ENCODE measurements around the gene DLGAP1. TPM values are rescaled to one million over a fixed set of nuclear protein-coding genes. Genes with fewer than 3 reads are reported as not detected.

DLGAP1 gene
- total and polyA plus RNA-seq, 10 of the 15 experiments (the other 5 are each of a cell fraction or from before 2014, with no cell fraction given) = 0.23 to 27.6 (median 1.9) TPM

- TF ChIP-seq JUND (IDR thresholded peaks at IDR 0.05; ENCODE audit: low read depth, low read length) = no peak
Observed at GRCh38 chr18:4181086-4181485, 274.0 kb downstream of the DLGAP1 start (continued).

GRCh38 chr18:4172196-4173100 lies 282.7 kb downstream of the DLGAP1 start:
- Histone ChIP-seq H3K79me2 (ENCODE audit: control insufficient read depth, insufficient read depth, low read length) (no peaks in the 10 kb centered on the region), H3K27me3 (replicated peaks in 1 of 2; ENCODE audit: control insufficient read depth in 2 of 2, insufficient read depth in 2 of 2, low read length in 1 of 2) (no peaks in the 10 kb centered on the region), H3K4me1 (ENCODE audit: control insufficient read depth, insufficient read depth, low read length) (no peaks in the 10 kb centered on the region), H3K4me3 (no peak overlapping the region), H2AFZ (ENCODE audit: control insufficient read depth, low read depth, low read length) (no peak overlapping the region), H3K27ac (ENCODE audit: control insufficient read depth, insufficient read depth) (no peak overlapping the region), H3K4me2 (ENCODE audit: control insufficient read depth, insufficient read depth) (no peak overlapping the region), H3K36me3 (ENCODE audit: control insufficient read depth in 2 of 2, insufficient read depth in 2 of 2, low read length in 1 of 2) (no peaks in the 10 kb centered on the region), H3K9me3 (replicated peaks; ENCODE audit: control insufficient read depth, insufficient read depth, low read length) (no peaks in the 10 kb centered on the region), H4K20me1 (ENCODE audit: control insufficient read depth, insufficient read depth) (no peaks in the 10 kb centered on the region), H3K9ac (ENCODE audit: control insufficient read depth, insufficient read depth, low read length) (no peak overlapping the region)
- ChIA-PET POLR2A (interaction anchor here (1.5 kb wide), 1 partner anchor 8 kb away, joined by 5 read pairs; no protein-coding TSS in a partner anchor), RAD21 (ENCODE audit: unreplicated experiment) (interaction anchor here (1.1 to 1.5 kb wide), 2 partner anchors 17 to 401 kb away, joined by 3 to 5 read pairs; no protein-coding TSS in a partner anchor), SMC1A (ENCODE audit: uncharacterized antibody, unreplicated experiment) (interaction anchor here (0.6 to 5.0 kb wide), 9 partner anchors 9 to 186 kb away, joined by 3 to 29 read pairs (median 4); no protein-coding TSS in a partner anchor), CTCF (interaction anchor here (0.9 to 2.2 kb wide), 5 partner anchors 10 to 72 kb away, joined by 3 to 8 read pairs (median 3); no protein-coding TSS in a partner anchor)
- FAIRE-seq (no peak), DNase-seq (ENCODE audit: low read depth, low spot score) (no peak), ATAC-seq (no peak)
- WGBS (ENCODE audit: insufficient coverage, insufficient replicate concordance, low lambda C conversion rate, missing lambda C conversion rate) = 39% methylated on average over 6 of the region's 6 CpGs
- intact Hi-C loops (cut with micrococcal nuclease; ENCODE audit: unreplicated experiment) (no loop called here), in situ Hi-C loops (cut with MboI) (no loop called here)
- BruUV-seq (replicated peaks) = no TSS peak
- no peak for TF ChIP-seq SRF (IDR thresholded peaks at IDR 0.05; ENCODE audit: low read depth in 2 of 2, low read length in 2 of 2)
- no peak for TF ChIP-seq MEF2B (IDR thresholded peaks at IDR 0.05; ENCODE audit: partially characterized antibody, poor library complexity, severe bottlenecking)
- TF ChIP-seq SREBF1 (IDR thresholded peaks at IDR 0.05; ENCODE audit: low read length) = no peak
- TF ChIP-seq IKZF1 (conservative IDR thresholded peaks at IDR 0.05) = no peak
- no peak for TF ChIP-seq RFX5 (IDR thresholded peaks at IDR 0.05; ENCODE audit: low read depth, low read length)
- no peak for TF ChIP-seq RB1 (IDR thresholded peaks at IDR 0.05; ENCODE audit: borderline replicate concordance)
- no peak for TF ChIP-seq NFYA (IDR thresholded peaks at IDR 0.05; ENCODE audit: borderline replicate concordance, low read depth, low read length)
- no peak for TF ChIP-seq YBX1 (IDR thresholded peaks at IDR 0.05)
- no peak for TF ChIP-seq ZNF384 (IDR thresholded peaks at IDR 0.05; ENCODE audit: borderline replicate concordance, low read depth, low read length)
- no peak for TF ChIP-seq ATF3 (IDR thresholded peaks at IDR 0.05; ENCODE audit: borderline replicate concordance, extremely low read depth, low read depth, low read length)
- no peak for TF ChIP-seq CEBPB (IDR thresholded peaks at IDR 0.05; ENCODE audit: borderline replicate concordance in 1 of 2, low read depth in 2 of 2, low read length in 2 of 2)
- TF ChIP-seq ATF2 (IDR thresholded peaks at IDR 0.05; ENCODE audit: low read length) = no peak
- TF ChIP-seq GABPA (IDR thresholded peaks at IDR 0.05; ENCODE audit: low read depth) = no peak
- TF ChIP-seq SUPT20H (IDR thresholded peaks at IDR 0.05; ENCODE audit: borderline replicate concordance, control insufficient read depth, low read depth, low read length) = no peak
- TF ChIP-seq SIX5 (IDR thresholded peaks at IDR 0.05; ENCODE audit: low read depth, low read length, severe bottlenecking) = no peak
- no peak for TF ChIP-seq NR2C1 (IDR thresholded peaks at IDR 0.05)
- TF ChIP-seq SPI1 (IDR thresholded peaks at IDR 0.05; ENCODE audit: borderline replicate concordance, insufficient read depth, low read depth, low read length) = no peak
- no peak for TF ChIP-seq HDGF (IDR thresholded peaks at IDR 0.05)
